Mesothelial cell of epicardium (in vitro differentiated cells): ENCODE data around the gene KRT34. TPM values are rescaled to one million over a fixed set of nuclear protein-coding genes. Genes with fewer than 3 reads are reported as not detected.
"Not testable (repeated sequence)": the region's sequence is repeated elsewhere in the genome, so short reads cannot be mapped to it uniquely, and the experiment has no call there.

Source experiments
- DNase-seq, 2 experiments: peaks; one replicate each; pipeline ENCODE4 v3.0.0; 2021; ENCODE audit warnings: low spot score in 2 of 2; ENCODE audit not compliant: unreplicated experiment in 2 of 2
- H3K27ac Mint-ChIP-seq: 2 replicates; pipeline ENCODE4 v1.8.0; 2021; ENCODE audit warnings: mixed read lengths
- H3K27me3 Mint-ChIP-seq: 2 replicates; pipeline ENCODE4 v1.8.0; 2021; ENCODE audit warnings: low read depth, mixed read lengths
- H3K36me3 Mint-ChIP-seq: 2 replicates; pipeline ENCODE4 v1.8.0; 2021; ENCODE audit warnings: mixed read lengths
- H3K4me1 Mint-ChIP-seq: 2 replicates; pipeline ENCODE4 v1.8.0; 2021; ENCODE audit warnings: mixed read lengths
- H3K4me3 Mint-ChIP-seq: 2 replicates; pipeline ENCODE4 v1.8.0; 2021; ENCODE audit warnings: mild to moderate bottlenecking, moderate library complexity, mixed read lengths
- H3K9me3 Mint-ChIP-seq: 2 replicates; pipeline ENCODE4 v1.8.0; 2021; ENCODE audit warnings: mixed read lengths
- CTCF ChIP-seq: fragments of 200-600 bp; sonication (generic); IDR thresholded peaks from one replicate; pipeline ENCODE4 v1.5.0; 2021; ENCODE audit warnings: antibody characterized with exemption; ENCODE audit not compliant: unreplicated experiment
- total RNA-seq: library from RNA; stranded (reverse); gene quantifications from 3 replicates; pipeline ENCODE4 v1.2.1, GENCODE V29; 2021

The KRT34 gene
- total RNA-seq, 1 donor from 2014 or later, result not detected

DNA sequence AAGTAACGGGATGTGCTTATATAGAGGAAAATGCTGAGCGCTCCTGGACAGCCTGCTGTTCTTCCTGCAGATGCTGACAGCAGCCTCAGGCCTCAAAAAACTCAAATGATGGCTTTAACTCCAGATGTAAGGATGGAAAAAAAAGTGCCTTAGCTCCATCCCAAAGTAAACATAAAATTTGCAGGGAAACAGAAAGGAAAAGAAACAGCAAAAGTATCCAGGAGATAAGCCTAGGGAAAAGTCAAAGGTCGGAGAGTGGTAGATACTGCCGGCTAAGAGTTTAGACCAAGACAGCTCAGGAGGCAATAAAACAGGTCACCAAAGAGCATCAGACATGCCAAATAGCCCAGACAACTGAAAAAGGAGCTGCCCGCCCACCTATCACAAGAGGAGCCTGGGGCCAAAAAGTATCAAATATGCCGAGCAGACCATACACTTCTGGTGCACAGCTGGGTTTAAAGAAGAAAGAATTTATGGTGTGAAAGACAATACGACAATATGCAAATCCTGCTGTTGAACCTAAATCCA lies 8.4 kb upstream of the KRT34 start:
- Mint-ChIP-seq H3K9me3 (peaks cover 10% of the 10 kb centered on the region), H3K36me3 (peaks cover 6% of the 10 kb centered on the region), H3K27me3 (no peaks in the 10 kb centered on the region), H3K4me3 (no peak overlapping the region), H3K27ac (no peak overlapping the region), H3K4me1 (peaks cover 14% of the 10 kb centered on the region)
- TF ChIP-seq CTCF, result no peak
- no peak for DNase-seq

- Mint-ChIP-seq H3K27me3 (no peaks in the 10 kb centered on the region), H3K4me1 (peaks cover 13% of the 10 kb centered on the region), H3K36me3 (peaks cover 6% of the 10 kb centered on the region), H3K9me3 (peaks cover 10% of the 10 kb centered on the region), H3K4me3 (no peak overlapping the region), H3K27ac (no peak overlapping the region)
- no peak for DNase-seq
- TF ChIP-seq CTCF, result no peak
Measured at GRCh38 chr17:41387670-41388069, 5.6 kb upstream of the KRT34 start.

DNA sequence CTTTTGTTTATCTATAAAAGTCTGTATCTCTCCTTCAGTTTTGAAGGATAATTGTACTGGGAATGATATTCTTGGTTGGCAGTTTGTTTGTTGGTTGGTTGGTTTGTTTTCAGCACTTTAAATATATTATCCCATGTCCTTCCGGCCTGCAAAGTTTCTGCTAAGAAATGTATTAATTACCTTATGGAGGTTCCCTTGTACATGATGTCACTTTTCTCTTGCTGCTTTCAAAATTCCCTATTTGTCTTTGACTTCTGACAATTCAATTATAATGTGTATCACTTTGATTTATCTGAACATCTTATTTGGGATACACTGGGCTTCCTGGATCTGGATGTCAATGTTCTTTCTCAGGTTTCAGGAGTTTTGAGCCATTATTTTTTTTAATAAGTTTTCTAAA lies 4.1 kb upstream of the KRT34 start:
- TF ChIP-seq CTCF, result no peak
- Mint-ChIP-seq H3K36me3 (peaks cover 6% of the 10 kb centered on the region), H3K4me1 (peaks cover 10% of the 10 kb centered on the region), H3K9me3 (peaks cover 10% of the 10 kb centered on the region), H3K27me3 (no peaks in the 10 kb centered on the region), H3K27ac (no peak overlapping the region), H3K4me3 (no peak overlapping the region)
- DNase-seq, result no peak

GRCh38 chr17:41383690-41384089 lies 1.6 kb upstream of the KRT34 start:
- no peak overlapping the region for H3K27ac Mint-ChIP-seq
- no peaks in the 10 kb centered on the region for H3K4me1 Mint-ChIP-seq
- peaks cover 6% of the 10 kb centered on the region for H3K36me3 Mint-ChIP-seq
- no peak for DNase-seq
- H3K27me3 Mint-ChIP-seq, result no peaks in the 10 kb centered on the region
- no peak for TF ChIP-seq CTCF
- H3K9me3 Mint-ChIP-seq, result peaks cover 10% of the 10 kb centered on the region
- H3K4me3 Mint-ChIP-seq, result no peak overlapping the region

- Mint-ChIP-seq H3K4me3 (no peak overlapping the region), H3K27ac (no peak overlapping the region), H3K36me3 (peaks cover 5% of the 10 kb centered on the region), H3K9me3 (peaks cover 10% of the 10 kb centered on the region), H3K4me1 (peaks cover 4% of the 10 kb centered on the region), H3K27me3 (no peaks in the 10 kb centered on the region)
- no peak for DNase-seq
- no peak for TF ChIP-seq CTCF
Measured at GRCh38 chr17:41382394-41382793, 288 bp upstream of the KRT34 start.

DNA sequence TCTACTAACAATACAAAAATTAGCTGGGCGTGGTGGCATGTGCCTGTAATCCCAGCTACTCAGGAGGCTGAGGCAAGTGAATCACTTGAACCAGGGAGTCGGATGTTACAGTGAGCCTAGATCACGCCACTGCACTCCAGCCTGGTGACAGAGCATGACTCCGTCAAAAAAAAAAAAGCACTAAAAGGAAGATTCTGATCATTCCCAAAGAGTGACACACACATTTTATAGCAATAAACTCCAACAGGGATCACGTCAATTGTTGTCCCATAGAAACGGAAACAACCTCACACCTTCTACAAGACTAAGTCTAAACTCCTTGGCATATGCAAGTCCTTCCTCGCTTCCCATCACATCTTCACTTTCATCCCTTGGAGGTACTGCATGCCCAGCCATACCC lies 2.0 kb downstream of the KRT34 start:
- H3K4me1 Mint-ChIP-seq, H3K27me3 Mint-ChIP-seq, DNase-seq, H3K36me3 Mint-ChIP-seq, H3K9me3 Mint-ChIP-seq, H3K4me3 Mint-ChIP-seq, H3K27ac Mint-ChIP-seq: not testable (repeated sequence)
